DOHH2 (cell line): ENCODE results near the gene NEDD4L.

Experiments used
- H3F3A ChIP-seq: fragments of 200-600 bp; sonication (generic), shearing (Covaris generic); 2 replicates; pipeline ENCODE4 v1.6.0; 2016; ENCODE audit warnings: antibody characterized with exemption, mild to moderate bottlenecking; ENCODE audit not compliant: control insufficient read depth, insufficient read depth
- H3K27ac ChIP-seq: fragments of 200-600 bp; sonication (generic); 2 replicates; pipeline ENCODE4 v1.5.1; 2014; ENCODE audit warnings: low read depth, mild to moderate bottlenecking, low read length, moderate library complexity
- H3K27me3 ChIP-seq: fragments of 200-600 bp; sonication (generic); 2 replicates; pipeline ENCODE4 v1.6.1; 2014; ENCODE audit warnings: mild to moderate bottlenecking, low read length, mixed read lengths; ENCODE audit not compliant: control insufficient read depth
- H3K36me3 ChIP-seq: fragments of 200-600 bp; sonication (generic); 2 replicates; pipeline ENCODE4 v1.6.1; 2014; ENCODE audit warnings: mild to moderate bottlenecking, low read length, moderate library complexity, mixed read lengths; ENCODE audit not compliant: control insufficient read depth
- H3K4me1 ChIP-seq: fragments of 200-600 bp; sonication (generic); 2 replicates; pipeline ENCODE4 v1.6.1; 2014; ENCODE audit warnings: mild to moderate bottlenecking, low read length, mixed read lengths; ENCODE audit not compliant: control insufficient read depth
- H3K4me2 ChIP-seq: fragments of 200-600 bp; sonication (generic); 2 replicates; pipeline ENCODE4 v1.6.0; 2014; ENCODE audit warnings: mild to moderate bottlenecking, low read length, moderate library complexity
- H3K4me3 ChIP-seq: fragments of 200-600 bp; sonication (generic); 2 replicates; pipeline ENCODE4 v1.5.1; 2014; ENCODE audit warnings: mild to moderate bottlenecking, low read length, mixed read lengths
- H3K79me2 ChIP-seq: fragments of 200-600 bp; sonication (generic); 2 replicates; pipeline ENCODE4 v1.6.1; 2014; ENCODE audit warnings: mild to moderate bottlenecking, low read length, mixed read lengths; ENCODE audit not compliant: control insufficient read depth
- H3K9me2 ChIP-seq: fragments of 200-600 bp; sonication (generic); replicated peaks from 2 replicates; pipeline ENCODE4 v1.6.1; 2014; ENCODE audit warnings: mild to moderate bottlenecking, low read length, mixed read lengths; ENCODE audit not compliant: control insufficient read depth
- H3K9me3 ChIP-seq: fragments of 200-600 bp; sonication (generic); 2 replicates; pipeline ENCODE4 v1.6.1; 2014; ENCODE audit warnings: antibody characterized with exemption, low read length, mixed read lengths; ENCODE audit not compliant: control insufficient read depth, insufficient read depth
- H4K20me1 ChIP-seq: fragments of 200-600 bp; sonication (generic); 2 replicates; pipeline ENCODE4 v1.6.0; 2014; ENCODE audit warnings: low read depth, mild to moderate bottlenecking, antibody characterized with exemption, low read length, moderate library complexity; ENCODE audit not compliant: control insufficient read depth, insufficient read depth
- EZH2phosphoT487 ChIP-seq: fragments of 200-600 bp; sonication (generic); IDR thresholded peaks from 2 replicates; pipeline ENCODE4 v1.6.1; 2017; ENCODE audit warnings: borderline replicate concordance, mild to moderate bottlenecking, antibody characterized with exemption, low read length, moderate library complexity, mixed read lengths
- TF ChIP-seq, protein P1 (sequence below): fragments of 200-600 bp; sonication (generic); IDR thresholded peaks from one replicate; pipeline ENCODE4 v1.5.1; 2014; ENCODE audit warnings: antibody characterized with exemption, mild to moderate bottlenecking, low read depth, low read length; ENCODE audit not compliant: poor library complexity, severe bottlenecking

The NEDD4L gene

DNA sequence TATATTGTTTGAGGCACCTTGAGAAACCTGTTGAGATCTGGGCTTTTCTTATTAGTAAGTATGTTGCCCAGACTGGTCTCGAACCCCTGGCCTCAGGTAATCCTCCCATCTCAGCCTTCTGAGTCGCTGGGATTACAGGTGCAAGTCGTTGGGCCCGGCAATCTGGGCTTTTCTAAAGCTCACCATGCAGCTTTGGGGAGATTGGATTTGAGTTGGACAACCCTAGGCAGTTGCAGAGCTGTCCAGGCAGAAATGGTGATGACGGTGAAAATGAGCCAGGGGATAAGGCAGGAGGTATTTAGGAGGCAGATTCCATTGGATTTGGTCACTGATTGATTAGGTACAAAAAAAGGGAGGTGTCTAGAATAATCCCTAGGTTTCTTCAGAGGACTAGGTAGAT lies 16.2 kb downstream of the NEDD4L start:
- H3K4me2 ChIP-seq = no peak overlapping the region
- no peaks in the 10 kb centered on the region for H3K27me3 ChIP-seq
- peaks cover 9% of the 10 kb centered on the region for H3K4me1 ChIP-seq
- H3K9me2 ChIP-seq = no peaks in the 10 kb centered on the region
- peaks cover 73% of the 10 kb centered on the region for H3K79me2 ChIP-seq
- no peak for TF ChIP-seq EZH2phosphoT487
- TF ChIP-seq, protein P1, sequence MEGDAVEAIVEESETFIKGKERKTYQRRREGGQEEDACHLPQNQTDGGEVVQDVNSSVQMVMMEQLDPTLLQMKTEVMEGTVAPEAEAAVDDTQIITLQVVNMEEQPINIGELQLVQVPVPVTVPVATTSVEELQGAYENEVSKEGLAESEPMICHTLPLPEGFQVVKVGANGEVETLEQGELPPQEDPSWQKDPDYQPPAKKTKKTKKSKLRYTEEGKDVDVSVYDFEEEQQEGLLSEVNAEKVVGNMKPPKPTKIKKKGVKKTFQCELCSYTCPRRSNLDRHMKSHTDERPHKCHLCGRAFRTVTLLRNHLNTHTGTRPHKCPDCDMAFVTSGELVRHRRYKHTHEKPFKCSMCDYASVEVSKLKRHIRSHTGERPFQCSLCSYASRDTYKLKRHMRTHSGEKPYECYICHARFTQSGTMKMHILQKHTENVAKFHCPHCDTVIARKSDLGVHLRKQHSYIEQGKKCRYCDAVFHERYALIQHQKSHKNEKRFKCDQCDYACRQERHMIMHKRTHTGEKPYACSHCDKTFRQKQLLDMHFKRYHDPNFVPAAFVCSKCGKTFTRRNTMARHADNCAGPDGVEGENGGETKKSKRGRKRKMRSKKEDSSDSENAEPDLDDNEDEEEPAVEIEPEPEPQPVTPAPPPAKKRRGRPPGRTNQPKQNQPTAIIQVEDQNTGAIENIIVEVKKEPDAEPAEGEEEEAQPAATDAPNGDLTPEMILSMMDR = no peak
- H3K9me3 ChIP-seq = no peaks in the 10 kb centered on the region
- peaks cover 3% of the 10 kb centered on the region; the same call in 1 of the 2 replicates for H3K36me3 ChIP-seq
- H3F3A ChIP-seq = no peaks in the 10 kb centered on the region
- H3K4me3 ChIP-seq = no peak overlapping the region
- no peak overlapping the region for H3K27ac ChIP-seq
- H4K20me1 ChIP-seq = no peaks in the 10 kb centered on the region

DNA sequence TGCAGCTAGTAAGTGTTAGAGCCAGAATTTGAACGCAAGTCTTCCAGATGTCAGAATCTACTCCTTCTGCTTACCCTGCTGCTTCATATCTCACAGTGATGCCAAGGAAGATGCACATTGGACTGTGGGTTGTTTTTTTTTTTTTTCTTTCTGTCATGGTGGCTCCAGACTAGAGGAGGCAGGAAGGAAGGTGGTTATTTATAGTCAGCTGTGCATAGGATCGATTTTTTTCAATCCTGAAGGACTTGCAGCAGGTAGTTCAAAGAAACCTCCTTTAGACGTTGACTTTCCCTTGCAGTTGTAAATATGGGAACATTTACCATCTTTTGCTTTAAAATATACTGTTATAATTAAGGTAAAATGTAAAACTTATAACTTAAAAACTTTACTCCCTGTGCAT lies 17.3 kb downstream of the NEDD4L start:
- H3F3A ChIP-seq = no peaks in the 10 kb centered on the region
- H3K4me3 ChIP-seq = no peak overlapping the region
- H4K20me1 ChIP-seq = no peaks in the 10 kb centered on the region
- no peaks in the 10 kb centered on the region for H3K9me2 ChIP-seq
- H3K4me1 ChIP-seq = peaks cover 9% of the 10 kb centered on the region
- H3K9me3 ChIP-seq = no peaks in the 10 kb centered on the region
- no peak overlapping the region for H3K27ac ChIP-seq
- H3K4me2 ChIP-seq = no peak overlapping the region
- TF ChIP-seq, protein P1 = no peak
- TF ChIP-seq EZH2phosphoT487 = no peak
- no peaks in the 10 kb centered on the region for H3K27me3 ChIP-seq
- peaks cover 3% of the 10 kb centered on the region; the same call in 1 of the 2 replicates for H3K36me3 ChIP-seq
- peaks cover 72% of the 10 kb centered on the region for H3K79me2 ChIP-seq

DNA sequence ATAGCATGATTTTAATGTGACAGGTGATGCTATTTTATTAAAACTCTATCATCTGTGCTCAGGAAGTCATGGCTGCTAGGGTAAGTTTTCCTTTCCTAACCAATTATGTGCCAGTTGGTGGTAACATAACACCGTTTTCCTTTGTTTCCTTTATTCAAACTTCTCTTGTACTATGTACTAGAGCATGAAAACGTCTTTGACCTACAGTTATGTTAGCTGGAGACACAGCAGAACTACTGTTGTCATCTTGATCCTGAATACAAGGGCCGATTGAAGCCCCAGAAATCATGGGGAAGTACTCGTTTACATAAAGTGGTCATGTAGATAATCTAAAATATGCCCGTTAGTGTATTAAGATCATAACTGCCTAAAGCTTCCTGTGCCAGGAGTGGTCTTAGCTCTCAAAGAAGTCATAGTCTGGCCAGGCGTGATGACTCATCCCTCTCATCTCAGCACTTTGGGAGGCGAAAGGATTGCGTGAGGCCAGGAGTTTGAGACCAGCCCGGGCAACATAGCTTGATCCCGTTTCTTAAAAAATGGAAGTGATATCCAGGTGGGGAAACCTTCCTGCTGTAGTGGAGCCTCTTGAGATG lies 20.5 kb downstream of the NEDD4L start:
- no peaks in the 10 kb centered on the region for H3K9me3 ChIP-seq
- peaks cover 19% of the 10 kb centered on the region for H3K4me1 ChIP-seq
- H3K27ac ChIP-seq = no peak overlapping the region
- H3K79me2 ChIP-seq = peaks cover 70% of the 10 kb centered on the region
- H3K27me3 ChIP-seq = no peaks in the 10 kb centered on the region
- H4K20me1 ChIP-seq = 0 out of 2 replicates have a peak, but pooled peaks cover 2% of the 10 kb centered on the region
- TF ChIP-seq, protein P1 = no peak
- TF ChIP-seq EZH2phosphoT487 = no peak
- no peaks in the 10 kb centered on the region for H3F3A ChIP-seq
- H3K4me2 ChIP-seq = no peak overlapping the region
- no peak overlapping the region for H3K4me3 ChIP-seq
- no peaks in the 10 kb centered on the region for H3K9me2 ChIP-seq
- H3K36me3 ChIP-seq = peaks cover under 1% of the 10 kb centered on the region; the same call in 1 of the 2 replicates
